PC-9 (cell line): ENCODE results near the gene ZNF148. TPM values are rescaled to one million over a fixed set of nuclear protein-coding genes. Genes with fewer than 3 reads are reported as not detected.
A peak's percentile ranks its signal among the peaks of the same experiment; 100 is the strongest.

Experiments used
- Bru-seq: library from RNA; stranded (reverse); fragments of 400-500 nt; gene quantifications from one replicate; lab custom pipeline; 2021; lab: Mats Ljungman, UMichigan
- BruChase-seq, 2 experiments: library from RNA; stranded (reverse); fragments of 400-500 nt; gene quantifications; one replicate each; lab custom pipeline; 2021; lab: Mats Ljungman, UMichigan
- BruUV-seq: library from RNA; stranded (reverse); fragments of 400-500 nt; replicated peaks from 2 replicates; lab custom pipeline; 2021; lab: Mats Ljungman, UMichigan
- CTCF ChIA-PET: fragments of 300-600 bp; sonication (Branson Sonifier 250); formaldehyde crosslinking; loops from one replicate; lab custom pipeline; 2022; ENCODE audit warnings: antibody characterized with exemption; lab: Charles Lee
- POLR2A ChIA-PET: fragments of 300-600 bp; sonication (Branson Sonifier 250); formaldehyde crosslinking; loops from one replicate; lab custom pipeline; 2022; ENCODE audit warnings: antibody characterized with exemption; ENCODE audit not compliant: unreplicated experiment; lab: Charles Lee
- DNase-seq, 2 experiments: peaks; one replicate each; pipeline versions ENCODE4 v3.0.0 to v3.0.0-alpha.2; 2015 to 2022; ENCODE audit warnings: mixed read lengths in 1 of 2
- H2AFZ ChIP-seq: fragments of 200-600 bp; sonication (generic); 2 replicates; pipeline ENCODE4 v1.8.1; 2017; ENCODE audit warnings: antibody characterized with exemption
- H3F3A ChIP-seq: fragments of 200-600 bp; sonication (generic); 2 replicates; pipeline ENCODE4 v1.8.1; 2017; ENCODE audit warnings: antibody characterized with exemption, mild to moderate bottlenecking, low read depth; ENCODE audit not compliant: insufficient read depth
- H3K27ac ChIP-seq: fragments of 200-600 bp; sonication (generic); 2 replicates; pipeline ENCODE4 v1.6.1; 2016; ENCODE audit warnings: mixed run types
- H3K27me3 ChIP-seq: fragments of 200-600 bp; sonication (generic); 2 replicates; pipeline ENCODE4 v1.6.1; 2016; ENCODE audit warnings: low read depth, mixed run types; ENCODE audit not compliant: insufficient read depth
- H3K36me3 ChIP-seq: fragments of 200-600 bp; sonication (generic); 2 replicates; pipeline ENCODE4 v1.6.1; 2016; ENCODE audit warnings: low read depth, mixed run types
- H3K4me1 ChIP-seq: fragments of 200-600 bp; sonication (generic); replicated peaks from 2 replicates; pipeline ENCODE4 v1.6.1; 2016; ENCODE audit warnings: mixed run types; ENCODE audit not compliant: insufficient read depth
- H3K4me2 ChIP-seq: fragments of 200-600 bp; sonication (generic); 2 replicates; pipeline ENCODE4 v1.6.1; 2017; ENCODE audit warnings: mixed run types
- H3K4me3 ChIP-seq: fragments of 200-600 bp; sonication (generic); 2 replicates; pipeline ENCODE4 v1.6.1; 2016; ENCODE audit warnings: mixed run types
- H3K79me2 ChIP-seq: fragments of 200-600 bp; sonication (generic); 2 replicates; pipeline ENCODE4 v1.6.1; 2017; ENCODE audit warnings: low read depth, mixed run types
- H3K9me2 ChIP-seq: fragments of 200-600 bp; sonication (generic); 2 replicates; pipeline ENCODE4 v1.8.1; 2017; ENCODE audit warnings: mild to moderate bottlenecking; ENCODE audit not compliant: insufficient read depth
- H3K9me3 ChIP-seq: fragments of 200-600 bp; sonication (generic); 2 replicates; pipeline ENCODE4 v1.8.1; 2016; ENCODE audit warnings: low read depth; ENCODE audit not compliant: insufficient read depth
- H4K20me1 ChIP-seq: fragments of 200-600 bp; sonication (generic); 2 replicates; pipeline ENCODE4 v1.8.1; 2017; ENCODE audit not compliant: insufficient read depth
- EZH2 ChIP-seq: fragments of 200-600 bp; sonication (generic); IDR thresholded peaks from 2 replicates; pipeline ENCODE4 v1.8.0; 2017; ENCODE audit warnings: antibody characterized with exemption, low read depth
- intact Hi-C: fragments of 100-400 bp; cut with micrococcal nuclease; formaldehyde crosslinking; loops from one replicate; pipeline ENCODE4 v1.10.0; 2022; ENCODE audit not compliant: unreplicated experiment
- long read RNA-seq: library from polyadenylated mRNA; stranded (forward); transcript quantifications from one replicate; pipeline ENCODE4 v2.0.0, GENCODE V29; 2022
- total RNA-seq: library from RNA; stranded (reverse); gene quantifications from 2 replicates; pipeline ENCODE4 v1.2.3, GENCODE V29; 2021
- TF ChIP-seq, protein P1 (sequence below): fragments of 200-600 bp; sonication (generic); conservative IDR thresholded peaks from 2 replicates; pipeline ENCODE4 v1.6.1; 2017; ENCODE audit warnings: mixed run types, antibody characterized with exemption, mild to moderate bottlenecking, moderate library complexity

The ZNF148 gene, protein sequence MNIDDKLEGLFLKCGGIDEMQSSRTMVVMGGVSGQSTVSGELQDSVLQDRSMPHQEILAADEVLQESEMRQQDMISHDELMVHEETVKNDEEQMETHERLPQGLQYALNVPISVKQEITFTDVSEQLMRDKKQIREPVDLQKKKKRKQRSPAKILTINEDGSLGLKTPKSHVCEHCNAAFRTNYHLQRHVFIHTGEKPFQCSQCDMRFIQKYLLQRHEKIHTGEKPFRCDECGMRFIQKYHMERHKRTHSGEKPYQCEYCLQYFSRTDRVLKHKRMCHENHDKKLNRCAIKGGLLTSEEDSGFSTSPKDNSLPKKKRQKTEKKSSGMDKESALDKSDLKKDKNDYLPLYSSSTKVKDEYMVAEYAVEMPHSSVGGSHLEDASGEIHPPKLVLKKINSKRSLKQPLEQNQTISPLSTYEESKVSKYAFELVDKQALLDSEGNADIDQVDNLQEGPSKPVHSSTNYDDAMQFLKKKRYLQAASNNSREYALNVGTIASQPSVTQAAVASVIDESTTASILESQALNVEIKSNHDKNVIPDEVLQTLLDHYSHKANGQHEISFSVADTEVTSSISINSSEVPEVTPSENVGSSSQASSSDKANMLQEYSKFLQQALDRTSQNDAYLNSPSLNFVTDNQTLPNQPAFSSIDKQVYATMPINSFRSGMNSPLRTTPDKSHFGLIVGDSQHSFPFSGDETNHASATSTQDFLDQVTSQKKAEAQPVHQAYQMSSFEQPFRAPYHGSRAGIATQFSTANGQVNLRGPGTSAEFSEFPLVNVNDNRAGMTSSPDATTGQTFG
- total RNA-seq = 53.8 and 62.6 TPM in 2 replicates
- percentile 96 among the genes with signal in this experiment for Bru-seq, nascent RNA
- BruChase-seq, experiment 1, labeled RNA remaining after a 2-hour chase = percentile 94 among the genes with signal in this experiment
- percentile 83 among the genes with signal in this experiment for BruChase-seq, experiment 2, labeled RNA remaining after a 6-hour chase
- long read RNA-seq, full-length matches to known transcripts = 27 of 47 reads
- long read RNA-seq, partial matches to known transcripts = 7 of 47 reads
- long read RNA-seq, other reads (novel, unspliced or antisense) = 13 of 47 reads

DNA sequence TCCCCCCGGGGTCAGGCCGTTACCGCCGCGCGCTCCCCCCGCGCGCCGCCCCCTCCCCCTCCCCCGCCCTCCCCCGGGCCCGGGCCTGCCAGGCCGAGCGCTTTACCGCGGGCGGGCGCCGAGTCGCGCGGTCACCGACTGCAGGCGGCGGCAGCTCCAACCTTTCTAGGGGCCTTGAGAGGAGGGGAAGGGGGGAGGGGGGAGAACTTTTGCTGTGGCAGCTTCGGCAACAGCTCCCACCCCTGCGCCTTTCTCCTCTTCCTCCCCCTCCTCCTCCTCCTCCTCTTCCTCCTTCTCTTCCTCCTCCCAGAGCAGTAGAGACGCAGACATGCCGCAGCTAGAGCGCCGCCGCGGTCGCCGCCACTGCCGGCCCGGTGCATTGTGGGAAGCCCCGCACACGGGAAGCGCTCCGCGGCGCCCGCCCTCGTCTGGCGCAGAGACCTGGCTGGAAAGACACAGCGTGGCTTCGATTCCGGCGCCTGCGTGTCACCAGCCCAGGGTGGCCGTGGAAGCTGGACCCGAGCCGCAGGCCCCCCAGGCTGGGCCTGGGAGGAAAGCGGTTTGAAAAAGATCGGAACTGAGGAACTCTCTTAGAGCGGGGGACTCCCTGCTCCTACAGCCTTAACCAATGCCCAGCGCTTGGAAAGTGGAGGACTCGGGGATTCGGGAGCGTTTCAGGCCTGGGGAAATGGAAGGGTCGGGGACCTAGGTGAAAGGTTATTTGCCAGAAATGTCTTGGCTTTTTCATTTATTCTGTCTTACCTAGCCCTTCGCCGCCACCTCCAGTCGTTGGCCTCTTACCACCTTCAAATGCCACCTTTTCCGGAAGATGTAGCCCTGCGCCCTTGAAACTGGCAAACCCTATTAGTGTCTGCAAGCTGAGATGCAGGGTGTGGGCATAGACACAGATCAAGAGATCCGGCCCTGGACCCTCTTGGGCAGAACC, at the start of gene ZNF148:
Gene ZNF148, minus strand, starts transcription at position 330 of the 946 bp plus-strand sequence. CDS start 61,685 bp downstream, outside the sequence.
- peaks cover 19% of the 10 kb centered on the region for H3K4me1 ChIP-seq
- no peaks in the 10 kb centered on the region for H3K36me3 ChIP-seq
- H3K9me3 ChIP-seq = no peaks in the 10 kb centered on the region
- no peak for TF ChIP-seq EZH2
- TF ChIP-seq, protein P1, sequence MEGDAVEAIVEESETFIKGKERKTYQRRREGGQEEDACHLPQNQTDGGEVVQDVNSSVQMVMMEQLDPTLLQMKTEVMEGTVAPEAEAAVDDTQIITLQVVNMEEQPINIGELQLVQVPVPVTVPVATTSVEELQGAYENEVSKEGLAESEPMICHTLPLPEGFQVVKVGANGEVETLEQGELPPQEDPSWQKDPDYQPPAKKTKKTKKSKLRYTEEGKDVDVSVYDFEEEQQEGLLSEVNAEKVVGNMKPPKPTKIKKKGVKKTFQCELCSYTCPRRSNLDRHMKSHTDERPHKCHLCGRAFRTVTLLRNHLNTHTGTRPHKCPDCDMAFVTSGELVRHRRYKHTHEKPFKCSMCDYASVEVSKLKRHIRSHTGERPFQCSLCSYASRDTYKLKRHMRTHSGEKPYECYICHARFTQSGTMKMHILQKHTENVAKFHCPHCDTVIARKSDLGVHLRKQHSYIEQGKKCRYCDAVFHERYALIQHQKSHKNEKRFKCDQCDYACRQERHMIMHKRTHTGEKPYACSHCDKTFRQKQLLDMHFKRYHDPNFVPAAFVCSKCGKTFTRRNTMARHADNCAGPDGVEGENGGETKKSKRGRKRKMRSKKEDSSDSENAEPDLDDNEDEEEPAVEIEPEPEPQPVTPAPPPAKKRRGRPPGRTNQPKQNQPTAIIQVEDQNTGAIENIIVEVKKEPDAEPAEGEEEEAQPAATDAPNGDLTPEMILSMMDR = no peak
- ChIA-PET POLR2A (interaction anchor here (0.5 to 0.7 kb wide), 5 partner anchors 38 to 392 kb away, joined by 3 to 8 read pairs (median 3); no protein-coding TSS in a partner anchor), CTCF (interaction anchor here (0.6 to 0.7 kb wide), 3 partner anchors 53 to 169 kb away, joined by 3 to 11 read pairs (median 7); no protein-coding TSS in a partner anchor)
- DNase-seq = peak; percentile 76 to 94
- no peaks in the 10 kb centered on the region for H3K9me2 ChIP-seq
- intact Hi-C loops = loop anchor here (2.0 to 10.0 kb wide), 3 partner anchors 57 to 380 kb away; no protein-coding TSS in a partner anchor
- peaks cover 17% of the 10 kb centered on the region for H4K20me1 ChIP-seq
- BruUV-seq = TSS peak; percentile 71
- no peaks in the 10 kb centered on the region for H3K27me3 ChIP-seq
- peaks cover 14% of the 10 kb centered on the region for H3F3A ChIP-seq
- H3K4me3 ChIP-seq = peak within 1 kb of the TSS; percentile 75
- H2AFZ ChIP-seq = peak within 1 kb of the TSS; percentile 88
- H3K79me2 ChIP-seq = peaks cover 54% of the 10 kb centered on the region
- peak within 1 kb of the TSS; percentile 97 for H3K4me2 ChIP-seq
- H3K27ac ChIP-seq = peak within 1 kb of the TSS; percentile 64

DNA sequence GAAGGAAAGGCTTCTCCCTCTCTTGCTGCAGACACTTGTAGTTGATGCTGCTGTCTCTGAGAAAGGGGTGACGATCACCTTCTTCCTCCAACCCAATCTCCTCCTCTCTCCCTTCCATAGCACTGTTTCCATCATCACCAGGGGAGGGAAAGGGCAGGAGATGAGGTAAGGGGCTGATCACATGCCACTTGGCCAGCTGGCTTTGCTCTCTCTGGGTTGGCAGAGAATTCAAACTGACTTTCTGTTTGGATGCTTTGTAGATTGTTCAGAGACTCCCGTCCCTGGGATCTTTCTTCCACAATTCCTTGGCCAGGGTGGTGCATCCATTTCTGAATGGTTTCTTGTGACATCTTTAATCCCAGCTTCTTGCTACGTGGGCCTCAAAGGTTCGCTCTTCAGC, 43.2 kb upstream of the ZNF148 start:
- CTCF ChIA-PET = no interaction called here
- no peaks in the 10 kb centered on the region for H3K27me3 ChIP-seq
- no peak for DNase-seq

More for the DNA sequence above, 43.2 kb upstream of the ZNF148 start:
- no peaks in the 10 kb centered on the region for H3K36me3 ChIP-seq
- H3K4me1 ChIP-seq = no peaks in the 10 kb centered on the region
- no peaks in the 10 kb centered on the region for H4K20me1 ChIP-seq
- POLR2A ChIA-PET = no interaction called here
- TF ChIP-seq EZH2 = no peak
- TF ChIP-seq, protein P1 = no peak
- no peaks in the 10 kb centered on the region for H3K79me2 ChIP-seq
- no peak overlapping the region for H3K27ac ChIP-seq
- H3K4me3 ChIP-seq = no peak overlapping the region
- no peak overlapping the region for H3K4me2 ChIP-seq
- BruUV-seq = no TSS peak
- no peaks in the 10 kb centered on the region for H3F3A ChIP-seq
- H2AFZ ChIP-seq = no peak overlapping the region
- no peaks in the 10 kb centered on the region for H3K9me3 ChIP-seq
- intact Hi-C loops = no loop called here
- H3K9me2 ChIP-seq = no peaks in the 10 kb centered on the region
